NCI-H526 (cell line): ENCODE data around the gene SFXN4.
A peak's percentile ranks its signal among the peaks of the same experiment; 100 is the strongest.
"Not testable (repeated sequence)": the region's sequence is repeated elsewhere in the genome, so short reads cannot be mapped to it uniquely, and the experiment has no call there.

ENCODE experiments used
- DNase-seq, 2 experiments: peaks; one replicate each; lab custom pipeline; 2025; lab: John Stamatoyannopoulos, UW

SFXN4 gene

DNA sequence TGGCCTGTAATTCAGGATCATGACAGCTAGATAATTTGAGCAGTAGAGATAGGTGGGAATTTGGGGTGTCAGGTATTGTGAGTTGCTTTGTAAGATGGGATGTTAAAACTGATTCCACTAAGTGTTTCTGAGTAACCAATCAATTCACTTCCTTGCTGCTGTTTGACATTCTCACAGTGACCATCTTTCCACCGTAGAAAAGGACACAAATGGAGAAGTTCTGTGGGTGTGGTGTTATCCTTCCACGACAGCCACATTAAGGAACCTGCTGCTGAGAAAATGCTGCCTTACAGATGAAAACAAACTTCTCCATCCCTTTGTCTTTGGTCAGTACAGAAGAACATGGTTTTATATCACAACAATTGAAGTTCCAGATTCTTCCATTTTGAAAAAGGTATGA is 57.7 kb downstream of the SFXN4 start:
- not testable (repeated sequence) for DNase-seq

DNA sequence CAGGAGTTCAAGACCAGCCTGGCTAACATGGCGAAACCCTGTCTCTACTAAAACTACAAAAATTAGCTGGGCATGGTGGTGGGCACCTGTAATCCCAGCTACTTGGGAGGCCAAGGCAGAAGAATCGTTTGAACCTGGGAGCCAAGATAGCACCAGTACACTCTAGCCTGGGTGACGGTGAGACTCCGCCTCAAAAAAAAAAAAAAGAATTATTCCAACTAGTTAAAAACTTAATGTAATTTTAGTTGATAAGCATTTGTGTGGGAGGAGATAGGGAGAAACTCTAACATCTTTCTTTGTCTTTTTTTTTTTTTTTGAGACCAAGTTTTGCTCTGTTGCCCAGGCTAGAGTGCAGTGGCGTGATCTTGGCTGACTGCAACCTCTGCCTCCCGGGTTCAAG is 58.4 kb downstream of the SFXN4 start:
- not testable (repeated sequence) for DNase-seq

DNA sequence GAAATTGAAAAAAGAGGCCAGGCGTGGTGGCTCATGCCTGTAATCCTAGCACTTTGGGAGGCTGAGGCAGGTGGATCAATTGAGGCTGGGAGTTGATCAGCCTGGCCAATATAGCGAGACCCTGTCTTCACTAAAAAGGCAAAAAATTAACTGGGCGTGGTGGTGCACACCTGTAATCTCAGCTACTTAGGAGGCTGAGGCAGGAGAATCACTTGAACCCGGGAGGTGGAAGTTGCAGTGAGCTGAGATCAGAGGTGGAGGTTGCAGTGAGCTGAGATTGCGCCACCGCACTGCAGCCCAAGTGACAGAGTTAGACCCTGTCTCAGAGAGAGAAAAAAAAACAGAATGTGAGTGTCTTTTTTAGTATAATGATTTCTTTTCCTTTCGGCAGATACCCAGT is 59.6 kb downstream of the SFXN4 start:
- not testable (repeated sequence) for DNase-seq

DNA sequence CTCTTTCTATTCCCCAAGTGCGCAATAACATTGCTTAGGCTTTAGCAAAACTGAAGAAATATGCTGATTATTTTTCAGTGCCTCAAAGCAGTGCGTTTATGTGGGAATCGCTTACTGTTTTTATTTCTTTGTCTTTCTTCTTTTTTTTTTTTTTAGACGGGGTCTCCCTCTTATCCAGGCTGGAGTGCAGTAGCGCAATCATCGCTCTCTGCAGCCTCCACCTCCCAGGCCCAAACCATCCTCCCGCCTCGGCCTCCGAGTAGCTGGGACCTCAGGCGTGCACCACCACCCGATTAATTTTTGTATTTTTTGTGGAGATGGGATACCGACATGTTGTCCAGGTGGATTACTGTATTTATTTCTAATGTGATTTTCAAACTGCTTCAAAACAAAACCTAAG is 60.4 kb downstream of the SFXN4 start:
- no peak for DNase-seq

DNA sequence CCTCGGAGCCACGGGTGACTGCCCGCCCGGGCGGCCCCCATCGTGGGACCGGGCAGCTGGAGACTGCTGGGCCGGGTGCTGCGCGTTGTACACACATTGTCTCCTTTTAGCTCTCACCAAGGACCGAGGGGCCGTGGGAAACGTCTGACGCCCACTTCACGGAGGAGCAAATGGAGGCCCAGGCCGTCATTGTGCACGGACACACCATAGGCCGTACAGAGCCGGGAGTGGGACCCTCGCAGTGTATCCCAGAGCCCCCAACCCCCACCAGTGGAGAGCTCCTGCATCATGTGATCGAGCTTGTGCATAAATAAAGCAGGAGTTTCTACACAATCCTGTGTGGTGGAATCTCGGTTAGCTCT is 60.9 kb downstream of the SFXN4 start:
- DNase-seq = peak in 1 of 2 experiments; percentile 22

DNA sequence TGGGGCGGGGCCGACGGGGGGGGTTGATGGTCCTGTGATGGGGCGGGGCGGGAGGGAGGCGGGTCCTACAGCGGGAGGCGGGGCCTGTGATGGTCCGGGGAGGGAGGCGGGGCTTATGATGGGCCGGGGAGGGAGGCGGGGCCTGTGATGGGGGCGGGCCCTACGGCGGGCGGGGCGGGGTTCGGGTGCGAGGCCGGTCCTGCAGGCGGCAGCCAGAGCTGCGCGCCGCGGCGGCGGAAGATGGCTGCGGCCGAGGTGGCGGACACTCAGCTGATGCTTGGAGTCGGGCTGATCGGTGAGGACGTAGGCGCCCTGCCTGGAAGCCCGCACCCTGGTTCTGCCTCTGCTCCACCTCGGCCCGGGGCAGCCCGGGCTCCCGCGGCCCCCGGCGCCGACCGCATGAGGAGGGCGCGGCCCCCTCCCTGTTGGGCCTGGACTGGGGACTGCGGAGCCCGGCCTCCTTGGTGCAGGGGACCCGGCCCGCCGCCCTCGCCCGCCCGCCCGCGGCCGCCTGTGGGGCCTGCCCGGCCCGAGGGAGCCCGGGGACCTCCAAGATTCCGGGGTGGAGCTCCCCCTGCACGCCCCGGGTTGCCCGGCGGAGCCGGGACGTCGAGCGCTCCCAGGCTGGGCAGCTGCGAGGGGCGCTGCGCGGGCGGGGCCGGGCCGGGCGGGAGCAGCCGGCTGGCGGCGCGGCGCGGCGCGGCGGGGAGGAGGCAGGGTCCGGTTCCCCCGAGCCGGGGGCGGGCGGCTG is 61.4 kb downstream of the SFXN4 start, which contains the start of gene DENND10:
Gene DENND10, plus strand, starts transcription at position 211 of the 751 bp plus-strand sequence. Its CDS starts 30 bp downstream, at position 241.
- peak in 1 of 2 experiments; percentile 73 for DNase-seq

DNA sequence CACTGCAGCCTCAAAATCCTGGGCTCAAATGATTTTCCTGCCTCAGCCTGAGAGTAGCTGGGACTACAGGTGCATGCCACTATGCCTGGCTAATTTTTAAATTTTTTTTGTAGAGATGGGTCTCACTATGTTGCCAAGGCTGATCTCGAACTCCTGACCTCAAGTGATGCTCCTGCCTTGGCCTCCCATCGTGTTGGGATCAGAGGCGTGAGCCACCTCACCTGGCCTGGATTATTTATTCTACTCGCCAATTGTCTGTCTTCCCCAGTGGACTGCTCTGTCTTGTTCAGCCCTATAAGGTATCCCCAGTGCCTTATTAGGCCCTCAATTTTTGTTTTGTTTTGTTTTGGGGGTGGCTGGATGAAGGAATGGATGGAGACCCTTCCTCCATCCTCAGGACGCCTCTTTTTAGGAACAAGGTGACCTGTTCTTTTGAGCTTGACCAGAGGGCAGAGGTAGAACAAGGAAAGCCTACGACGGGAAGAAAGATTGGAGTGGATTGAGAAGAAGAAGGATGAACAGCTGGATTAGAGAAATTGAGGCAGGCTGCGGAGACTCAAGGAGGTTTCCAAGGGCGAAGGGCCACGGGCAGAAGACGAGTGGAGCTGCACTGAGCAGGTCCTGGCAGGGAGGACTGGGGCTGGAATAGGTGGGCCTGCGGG is 62.1 kb downstream of the SFXN4 start:
- DNase-seq = no peak

DNA sequence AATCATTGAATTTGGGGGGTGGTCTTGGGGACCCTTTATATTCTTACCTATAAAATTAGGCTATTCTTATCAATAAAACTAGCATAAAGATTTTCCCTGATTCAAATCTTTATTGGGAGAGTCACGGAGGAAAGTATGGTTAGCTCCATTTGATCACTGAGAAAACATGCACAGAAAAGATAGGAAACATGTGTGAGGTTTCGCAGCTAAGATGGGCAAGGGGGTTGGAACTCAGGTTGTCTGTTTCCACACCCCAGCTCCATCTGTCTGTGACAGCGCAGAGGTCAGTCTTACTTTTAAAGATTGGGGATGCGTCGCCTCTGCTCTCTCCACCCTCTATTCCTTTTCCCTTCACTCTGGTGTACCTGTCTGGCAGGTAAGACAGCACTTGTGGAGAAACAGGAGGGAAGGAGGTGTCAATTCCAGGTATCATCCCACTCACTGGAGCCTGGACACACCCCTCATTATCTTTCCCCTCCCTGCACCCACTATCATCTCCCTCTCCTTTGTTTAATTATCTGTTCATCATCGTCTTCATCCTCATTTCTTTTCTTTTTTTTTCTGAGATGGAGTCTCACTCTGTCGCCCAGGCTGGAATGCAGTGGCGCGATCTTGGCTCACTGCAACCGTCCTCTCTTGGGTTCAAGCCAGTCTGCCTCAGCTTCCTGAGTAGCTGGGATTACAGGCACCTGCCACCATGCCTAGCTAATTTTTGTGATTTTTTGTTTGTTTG is 64.0 kb downstream of the SFXN4 start:
- DNase-seq = peak in 1 of 2 experiments; percentile 9

DNA sequence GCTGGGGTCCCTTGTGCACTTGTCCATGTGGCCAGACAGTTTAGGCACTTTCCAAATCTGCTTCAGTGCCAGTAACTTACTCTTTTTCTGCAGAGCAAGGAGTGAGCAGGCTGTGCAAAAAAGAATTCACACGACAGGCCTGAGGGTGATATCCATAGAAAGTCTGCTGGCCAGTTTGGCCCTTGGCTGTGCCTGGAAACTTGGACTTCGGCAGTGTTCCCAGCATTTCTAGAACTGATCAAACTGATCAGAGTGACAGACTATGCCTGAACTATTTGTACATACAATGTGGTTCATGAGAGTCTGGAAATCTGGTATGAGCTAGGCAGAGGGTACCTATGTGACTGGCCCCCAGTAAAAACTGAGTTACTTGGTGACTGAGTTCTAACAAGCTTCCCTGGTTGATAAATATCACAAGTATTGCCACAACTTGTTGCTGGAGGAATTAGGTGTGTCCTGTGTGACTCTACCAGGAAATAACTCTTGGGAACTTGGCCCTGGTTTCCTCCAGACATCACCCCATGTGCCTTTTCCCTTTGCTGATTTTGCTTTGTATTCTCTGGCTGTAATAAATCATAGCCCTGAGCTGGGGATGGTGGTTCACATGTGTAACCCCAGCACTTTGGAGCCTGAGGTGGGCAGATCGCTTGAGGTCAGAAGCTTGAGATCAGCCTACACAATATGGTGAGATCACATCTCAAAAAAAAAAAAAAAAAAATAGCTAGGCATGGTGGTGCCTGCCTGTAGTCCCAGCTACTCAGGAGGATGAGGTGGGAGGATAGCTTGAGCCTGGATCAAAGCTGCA is 64.9 kb downstream of the SFXN4 start:
- no peak for DNase-seq

DNA sequence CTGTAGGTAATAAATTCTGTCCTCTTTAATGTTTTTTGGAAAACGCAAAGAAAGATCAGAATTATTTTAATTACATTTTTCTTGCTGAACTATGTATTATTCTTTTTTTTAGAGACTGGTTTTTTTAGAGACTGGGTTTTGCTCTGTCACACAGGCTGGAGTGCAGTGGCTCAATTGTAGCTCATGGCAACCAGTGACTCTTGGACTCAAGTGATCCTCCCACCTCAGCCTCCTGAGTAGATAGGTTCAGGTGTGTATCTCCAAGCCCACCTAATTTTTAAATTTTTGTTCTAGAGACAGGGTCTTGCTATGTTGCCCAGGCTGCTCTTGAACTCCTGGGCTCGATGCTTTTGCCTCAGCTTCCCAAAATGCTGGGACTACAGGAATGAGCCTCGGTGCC is 66.9 kb downstream of the SFXN4 start:
- DNase-seq = no peak

DNA sequence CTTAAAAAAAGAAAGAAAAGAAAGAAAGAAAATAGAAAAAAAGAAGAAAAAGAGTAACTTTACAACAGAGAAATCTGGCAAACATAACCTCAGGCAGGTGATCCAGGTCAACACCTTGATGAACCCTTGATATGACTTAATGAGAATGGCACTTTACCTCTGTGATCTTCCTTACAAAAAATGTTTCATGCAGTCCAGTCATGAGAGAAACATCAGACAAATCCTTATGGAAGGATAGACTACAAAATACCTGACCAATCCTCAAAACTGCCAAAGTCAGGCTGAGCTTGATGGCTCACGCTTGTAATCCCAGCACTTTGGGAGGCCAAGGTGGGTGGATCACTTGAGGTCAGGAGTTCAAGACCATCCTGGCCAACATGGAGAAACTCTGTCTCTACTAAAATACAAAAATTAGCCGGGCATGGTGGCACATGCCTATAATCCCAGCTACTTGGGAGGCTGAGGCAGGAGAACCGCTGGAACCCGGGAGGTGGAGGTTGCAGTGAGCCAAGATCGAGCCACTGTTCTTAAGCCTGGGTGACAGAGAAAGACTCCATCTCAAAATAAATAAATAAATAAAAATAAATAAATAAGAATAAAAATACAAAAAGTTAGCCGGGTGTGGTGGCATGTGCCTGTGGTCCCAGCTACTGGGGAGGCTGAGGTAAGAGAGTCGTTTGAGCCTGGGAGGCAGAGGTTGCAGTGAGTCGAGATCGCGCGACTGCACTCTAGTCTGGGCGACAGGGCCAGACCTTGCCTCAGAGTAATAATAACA is 68.7 kb downstream of the SFXN4 start:
- not testable (repeated sequence) for DNase-seq

DNA sequence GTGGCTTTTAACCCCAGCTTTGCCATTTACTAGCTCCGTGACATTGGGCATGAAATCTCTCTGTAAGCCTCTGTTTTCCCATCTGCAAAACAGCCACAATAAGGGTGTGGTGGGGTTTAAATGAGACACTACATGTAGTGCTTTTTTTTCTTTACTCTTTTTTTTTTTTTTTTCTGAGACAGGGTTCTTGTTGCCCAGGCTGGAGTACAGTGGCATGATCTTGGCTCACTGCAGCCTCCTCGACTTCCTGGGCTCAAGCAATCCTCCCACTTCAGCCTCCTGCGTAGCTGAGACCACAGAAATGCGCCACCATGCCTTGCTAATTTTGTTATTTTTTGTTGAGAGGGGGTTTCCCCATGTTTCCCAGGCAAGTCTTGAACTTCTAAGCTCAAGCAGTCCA is 69.9 kb downstream of the SFXN4 start:
- DNase-seq = no peak

DNA sequence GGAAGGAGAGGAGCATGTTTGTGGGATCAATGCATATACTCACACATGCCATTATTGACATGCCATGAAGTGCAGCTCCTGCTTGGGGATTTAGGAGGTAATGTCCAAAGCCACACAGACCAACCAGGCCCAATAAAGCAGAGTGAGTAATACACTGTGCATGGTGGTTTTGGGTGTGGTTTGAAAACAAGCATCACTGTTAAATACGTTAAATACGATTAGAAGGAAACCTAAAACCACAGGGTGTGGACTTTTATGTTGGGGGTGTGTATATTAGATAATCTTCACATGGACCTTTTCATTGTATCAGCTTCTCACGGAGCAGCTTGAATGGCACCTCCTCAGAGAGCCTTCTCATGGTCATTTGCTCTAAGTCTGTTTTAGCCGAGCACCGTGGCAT is 74.5 kb downstream of the SFXN4 start:
- DNase-seq = peak in 1 of 2 experiments; percentile 8
